ENCODE measurements around the gene RNF227. TPM values are rescaled to one million over a fixed set of nuclear protein-coding genes. Genes with fewer than 3 reads are reported as not detected.

Gene RNF227
- total RNA-seq, 1 experiment from 2014 or later: 0.83 TPM

GRCh38 chr17:7947651-7948050, 31.6 kb upstream of the RNF227 start:
- H3K36me3 Mint-ChIP-seq: peaks cover 63% of the 10 kb centered on the region
- CTCF ChIA-PET: interaction anchor here (0.7 to 0.9 kb wide), 2 partner anchors 43 to 68 kb away, joined by 3 read pairs; no protein-coding TSS in a partner anchor
- TF ChIP-seq ZSCAN18 (CRISPR knock-in tag; IDR thresholded peaks at IDR 0.05): no peak
- no peak for TF ChIP-seq ZNF281 (CRISPR knock-in tag; IDR thresholded peaks at IDR 0.05)
- no peak for TF ChIP-seq NR3C1 (CRISPR knock-in tag; conservative IDR thresholded peaks at IDR 0.05; ENCODE audit: low read depth)
- no peak for TF ChIP-seq RELA (CRISPR knock-in tag; IDR thresholded peaks at IDR 0.05; ENCODE audit: borderline replicate concordance)
- TF ChIP-seq EMX1 (CRISPR knock-in tag; IDR thresholded peaks at IDR 0.05): no peak
- TF ChIP-seq ETV6 (CRISPR knock-in tag; IDR thresholded peaks at IDR 0.05): no peak
- DNase-seq (ENCODE audit: low spot score) (no peak), ATAC-seq (no peak)
- H3K27ac Mint-ChIP-seq: no peak overlapping the region
- no peaks in the 10 kb centered on the region for H3K4me1 Mint-ChIP-seq
- no peaks in the 10 kb centered on the region for H3K27me3 Mint-ChIP-seq (ENCODE audit: low read depth)
- POLR2A ChIA-PET: interaction anchor here (0.7 kb wide), 1 partner anchor 16 kb away, joined by 3 read pairs; the partner anchor contains the start of genes CNTROB and TRAPPC1
- no peaks in the 10 kb centered on the region for H3K9me3 Mint-ChIP-seq
- no peak overlapping the region for H3K4me3 Mint-ChIP-seq

GRCh38 chr17:7946441-7946840, 30.4 kb upstream of the RNF227 start:
- Mint-ChIP-seq H3K4me3 (no peak overlapping the region), H3K27ac (no peak overlapping the region), H3K9me3 (no peaks in the 10 kb centered on the region), H3K4me1 (no peaks in the 10 kb centered on the region), H3K27me3 (ENCODE audit: low read depth) (no peaks in the 10 kb centered on the region), H3K36me3 (peaks cover 66% of the 10 kb centered on the region)
- ChIA-PET POLR2A (no interaction called here), CTCF (interaction anchor here (1.7 kb wide), 1 partner anchor 44 kb away, joined by 7 read pairs; no protein-coding TSS in a partner anchor)
- DNase-seq (ENCODE audit: low spot score): no peak
- TF ChIP-seq ETV6 (CRISPR knock-in tag; IDR thresholded peaks at IDR 0.05) (no peak), KAT7 (CRISPR knock-in tag; IDR thresholded peaks at IDR 0.05; ENCODE audit: borderline replicate concordance) (no peak), CDX4 (CRISPR knock-in tag; IDR thresholded peaks at IDR 0.05; ENCODE audit: borderline replicate concordance) (no peak), ESRRA (CRISPR knock-in tag; IDR thresholded peaks at IDR 0.05; ENCODE audit: borderline replicate concordance) (no peak), NFATC4 (CRISPR knock-in tag; IDR thresholded peaks at IDR 0.05) (no peak)
- ATAC-seq: no peak

- DNase-seq (ENCODE audit: low spot score) (no peak), ATAC-seq (no peak)
- ChIA-PET CTCF (interaction anchor here (1.7 to 2.4 kb wide), 2 partner anchors 44 to 112 kb away, joined by 7 read pairs; no protein-coding TSS in a partner anchor), POLR2A (no interaction called here)
- TF ChIP-seq AR (CRISPR knock-in tag; IDR thresholded peaks at IDR 0.05): no peak
- no peak for TF ChIP-seq ZNF138 (CRISPR knock-in tag; conservative IDR thresholded peaks at IDR 0.05)
- peaks cover 71% of the 10 kb centered on the region for H3K36me3 Mint-ChIP-seq
- no peak overlapping the region for H3K4me3 Mint-ChIP-seq
- H3K9me3 Mint-ChIP-seq: no peaks in the 10 kb centered on the region
- no peaks in the 10 kb centered on the region for H3K27me3 Mint-ChIP-seq (ENCODE audit: low read depth)
- H3K4me1 Mint-ChIP-seq: no peaks in the 10 kb centered on the region
- no peak overlapping the region for H3K27ac Mint-ChIP-seq
Measured at GRCh38 chr17:7945651-7946050, 29.6 kb upstream of the RNF227 start.
